ENCODE measurements around the gene THSD4. TPM values are rescaled to one million over a fixed set of nuclear protein-coding genes. Genes with fewer than 3 reads are reported as not detected.

Gene THSD4
- total RNA-seq, 3 donors from 2014 or later: 18.3 to 46.2 (median 27.1) TPM

DNA sequence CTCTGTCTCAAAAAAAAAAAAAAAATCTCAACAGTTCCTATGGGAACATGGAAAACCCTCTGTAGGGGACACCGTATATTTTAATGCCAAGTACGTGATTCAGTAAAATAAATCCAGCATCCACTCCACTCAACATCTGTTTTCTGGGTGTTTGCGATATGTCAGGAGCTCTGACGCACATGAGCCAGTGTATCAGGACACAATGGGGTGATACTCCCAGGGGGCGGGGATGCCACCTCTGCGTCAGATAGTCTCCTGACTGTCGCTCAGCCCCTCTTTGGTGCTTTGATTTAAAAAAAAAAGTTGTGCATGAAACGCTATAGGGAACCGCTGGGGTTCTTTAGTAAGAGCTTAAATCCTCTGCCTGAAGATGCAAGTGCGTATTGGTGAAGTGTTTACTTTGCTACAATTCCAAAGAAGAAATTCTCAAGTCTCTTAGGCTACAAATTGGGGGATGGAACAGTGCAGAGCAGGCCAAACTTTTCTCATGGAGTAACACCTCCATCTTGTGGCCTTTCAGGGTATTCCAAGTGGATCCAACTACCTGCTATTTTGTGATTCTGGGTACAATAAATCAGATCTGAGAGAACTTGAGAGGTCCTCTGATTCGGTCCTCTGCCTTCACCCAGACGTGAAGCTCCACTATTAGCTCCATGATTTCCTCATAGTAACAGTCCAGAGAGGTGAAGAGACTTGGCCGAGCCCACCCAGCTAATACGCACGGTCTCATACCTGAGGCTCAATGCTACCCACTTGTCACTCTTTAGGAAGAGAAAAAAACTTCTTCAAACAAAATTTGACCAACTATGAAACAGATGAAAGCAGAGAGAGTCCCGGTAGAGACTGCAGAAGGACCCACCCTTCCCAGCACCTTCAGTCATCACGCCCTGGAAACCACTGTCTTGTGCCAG, 685.8 kb downstream of the THSD4 start:
- no peak overlapping the region for H3K4me3 ChIP-seq
- H3K9me3 ChIP-seq: no peaks in the 10 kb centered on the region
- H3K36me3 ChIP-seq (ENCODE audit: low read depth): no peaks in the 10 kb centered on the region
- H3K4me1 ChIP-seq (ENCODE audit: low read depth): peaks cover 8% of the 10 kb centered on the region
- DNase-seq: peak in 1 of 3 donors; percentile 78
- peak; percentile 92 for ATAC-seq
- intact Hi-C loops (cut with DNase I, micrococcal nuclease): loop anchor here in 1 of 2 donors (10.0 kb wide), 1 partner anchor 46 kb away; no protein-coding TSS in a partner anchor
- TF ChIP-seq, protein P1, sequence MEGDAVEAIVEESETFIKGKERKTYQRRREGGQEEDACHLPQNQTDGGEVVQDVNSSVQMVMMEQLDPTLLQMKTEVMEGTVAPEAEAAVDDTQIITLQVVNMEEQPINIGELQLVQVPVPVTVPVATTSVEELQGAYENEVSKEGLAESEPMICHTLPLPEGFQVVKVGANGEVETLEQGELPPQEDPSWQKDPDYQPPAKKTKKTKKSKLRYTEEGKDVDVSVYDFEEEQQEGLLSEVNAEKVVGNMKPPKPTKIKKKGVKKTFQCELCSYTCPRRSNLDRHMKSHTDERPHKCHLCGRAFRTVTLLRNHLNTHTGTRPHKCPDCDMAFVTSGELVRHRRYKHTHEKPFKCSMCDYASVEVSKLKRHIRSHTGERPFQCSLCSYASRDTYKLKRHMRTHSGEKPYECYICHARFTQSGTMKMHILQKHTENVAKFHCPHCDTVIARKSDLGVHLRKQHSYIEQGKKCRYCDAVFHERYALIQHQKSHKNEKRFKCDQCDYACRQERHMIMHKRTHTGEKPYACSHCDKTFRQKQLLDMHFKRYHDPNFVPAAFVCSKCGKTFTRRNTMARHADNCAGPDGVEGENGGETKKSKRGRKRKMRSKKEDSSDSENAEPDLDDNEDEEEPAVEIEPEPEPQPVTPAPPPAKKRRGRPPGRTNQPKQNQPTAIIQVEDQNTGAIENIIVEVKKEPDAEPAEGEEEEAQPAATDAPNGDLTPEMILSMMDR (IDR thresholded peaks at IDR 0.05): peak; percentile 56

DNA sequence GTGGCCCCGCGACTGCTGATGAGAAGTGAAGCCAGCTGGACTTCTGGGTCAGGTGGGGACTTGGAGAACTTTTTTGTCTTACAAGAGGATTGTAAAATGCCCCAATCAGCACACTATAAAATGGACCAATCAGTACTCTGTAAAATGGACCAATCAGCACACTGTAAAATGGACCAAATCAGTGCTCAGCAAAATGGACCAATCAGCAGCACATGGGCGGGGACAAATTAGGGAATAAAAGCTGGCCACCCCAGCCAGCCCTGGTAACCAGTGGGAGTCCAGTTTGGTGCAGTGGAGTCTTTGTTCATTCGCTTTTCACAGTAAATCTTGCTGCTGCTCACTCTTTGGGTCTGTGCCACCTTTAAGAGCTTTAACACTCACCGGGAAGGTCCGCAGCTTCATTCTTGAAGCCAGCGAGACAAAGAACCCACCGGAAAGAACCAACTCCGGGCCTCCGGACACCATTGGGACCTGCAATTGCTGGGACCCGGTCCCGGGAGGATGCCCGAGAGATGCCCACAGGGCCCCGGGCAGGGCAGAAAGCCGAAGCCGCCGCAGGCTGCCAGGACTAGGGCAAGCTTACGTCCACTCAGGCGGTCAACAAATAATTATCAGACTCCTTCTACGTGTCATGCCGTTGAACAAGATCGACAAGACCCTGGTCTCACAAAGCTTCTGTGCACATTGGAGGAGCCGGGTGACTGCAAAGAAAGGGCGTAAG, 686.8 kb downstream of the THSD4 start:
- Histone ChIP-seq H3K4me3 (no peak overlapping the region), H3K4me1 (ENCODE audit: low read depth) (peaks cover 8% of the 10 kb centered on the region), H3K36me3 (ENCODE audit: low read depth) (no peaks in the 10 kb centered on the region), H3K9me3 (no peaks in the 10 kb centered on the region)
- intact Hi-C loops (cut with DNase I, micrococcal nuclease): loop anchor here in 1 of 2 donors (10.0 kb wide), 1 partner anchor 47 kb away; no protein-coding TSS in a partner anchor
- no peak for ATAC-seq
- TF ChIP-seq, protein P1 (IDR thresholded peaks at IDR 0.05): no peak
- no peak for DNase-seq

DNA sequence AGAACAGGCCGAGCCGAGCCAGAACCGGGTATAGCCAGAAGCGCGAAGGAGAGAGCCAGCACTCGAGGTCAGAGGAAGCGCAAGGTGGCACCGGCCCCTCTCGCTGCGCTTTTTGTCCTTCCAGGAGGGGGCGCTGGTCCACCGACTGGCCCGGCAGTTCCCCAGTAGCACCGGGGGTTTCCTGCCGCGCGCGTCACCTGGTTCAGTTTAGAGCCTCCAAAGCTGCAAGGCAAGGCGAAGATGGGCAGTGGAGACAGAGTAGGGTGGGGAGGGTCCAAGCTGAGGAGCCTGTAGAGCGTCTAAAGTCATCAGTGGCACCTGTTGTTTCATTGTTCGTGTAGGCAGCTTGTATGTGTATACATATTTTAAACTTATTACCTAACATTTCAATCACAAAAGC, 687.5 kb downstream of the THSD4 start:
- ATAC-seq (no peak), DNase-seq (no peak)
- Histone ChIP-seq H3K4me1 (ENCODE audit: low read depth) (peaks cover 8% of the 10 kb centered on the region), H3K9me3 (no peaks in the 10 kb centered on the region), H3K36me3 (ENCODE audit: low read depth) (no peaks in the 10 kb centered on the region), H3K4me3 (no peak overlapping the region)
- intact Hi-C loops (cut with DNase I, micrococcal nuclease): loop anchor here in 1 of 2 donors (10.0 kb wide), 1 partner anchor 48 kb away; no protein-coding TSS in a partner anchor
- TF ChIP-seq, protein P1 (IDR thresholded peaks at IDR 0.05): no peak

DNA sequence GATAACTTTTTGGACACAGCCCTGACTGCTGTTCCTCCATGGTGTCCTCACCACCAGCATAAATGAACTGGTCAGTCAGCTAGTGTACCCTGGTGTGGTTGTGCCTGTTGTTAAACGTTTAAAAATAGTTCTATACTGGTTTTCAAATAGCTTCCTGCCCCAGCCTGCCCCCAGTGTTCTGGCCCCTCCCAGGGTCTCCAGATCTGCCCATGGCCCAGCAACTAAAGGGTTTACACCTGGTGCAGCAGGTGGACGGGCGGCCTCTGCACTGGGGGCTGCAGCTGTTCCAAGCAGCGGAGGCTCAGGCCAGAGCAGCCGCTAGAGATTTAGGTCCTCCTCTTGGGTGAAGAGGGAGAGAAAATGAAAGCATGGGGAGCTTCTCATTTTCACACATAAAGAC, 689.0 kb downstream of the THSD4 start:
- TF ChIP-seq, protein P1 (IDR thresholded peaks at IDR 0.05): no peak
- intact Hi-C loops (cut with DNase I, micrococcal nuclease): loop anchor here in 1 of 2 donors (10.0 kb wide), 1 partner anchor 49 kb away; no protein-coding TSS in a partner anchor
- ATAC-seq (no peak), DNase-seq (no peak)
- H3K4me1 ChIP-seq (ENCODE audit: low read depth): peaks cover 8% of the 10 kb centered on the region
- no peak overlapping the region for H3K4me3 ChIP-seq
- H3K36me3 ChIP-seq (ENCODE audit: low read depth): no peaks in the 10 kb centered on the region
- no peaks in the 10 kb centered on the region for H3K9me3 ChIP-seq

DNA sequence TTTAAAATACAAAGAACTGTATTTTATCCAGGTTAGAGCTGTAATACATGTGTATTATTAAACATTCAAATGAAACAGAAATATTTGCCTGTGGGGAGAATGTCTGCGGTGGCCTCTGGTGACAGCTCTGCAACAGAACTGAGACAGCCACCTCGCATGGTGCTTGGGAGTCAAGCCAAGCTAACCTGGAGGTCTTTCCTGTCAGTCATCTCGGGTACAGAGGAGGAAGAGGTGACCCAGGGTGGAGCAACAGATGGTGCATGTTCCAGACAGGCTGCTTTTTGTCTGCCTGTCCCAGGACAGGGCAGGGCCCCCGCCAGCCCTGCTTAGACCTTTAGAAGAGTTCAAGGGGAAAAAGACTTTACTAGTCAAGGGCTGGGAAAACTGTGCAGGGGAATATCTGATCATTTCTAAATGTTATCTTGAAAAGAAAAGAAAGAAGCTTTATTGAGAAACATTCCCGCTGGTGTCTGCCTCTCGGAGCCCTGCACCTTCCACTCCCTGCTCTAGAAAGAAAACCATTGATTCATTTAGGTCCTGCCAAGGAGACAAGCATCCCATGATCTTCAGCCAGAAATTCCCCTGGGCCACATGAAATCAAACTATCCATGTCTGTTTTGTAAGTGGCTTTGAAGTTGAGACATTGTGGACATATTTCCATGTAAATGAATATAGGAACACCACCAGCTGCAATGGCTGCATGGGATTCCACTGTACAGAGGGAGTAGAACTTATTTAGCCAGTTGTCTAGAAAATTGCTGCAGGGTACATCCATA, 689.6 kb downstream of the THSD4 start:
- intact Hi-C loops (cut with DNase I, micrococcal nuclease): loop anchor here in 1 of 2 donors (10.0 kb wide), 1 partner anchor 50 kb away; no protein-coding TSS in a partner anchor
- Histone ChIP-seq H3K4me1 (ENCODE audit: low read depth) (peaks cover 8% of the 10 kb centered on the region), H3K4me3 (no peak overlapping the region), H3K9me3 (no peaks in the 10 kb centered on the region), H3K36me3 (ENCODE audit: low read depth) (no peaks in the 10 kb centered on the region)
- TF ChIP-seq, protein P1 (IDR thresholded peaks at IDR 0.05): no peak
- ATAC-seq: peak; percentile 42
- DNase-seq: no peak

All from mucosa of descending colon (tissue), 3 donors.